ELR (cell line): ENCODE data around the gene UBQLN4.
"Not testable (repeated sequence)": the region's sequence is repeated elsewhere in the genome, so short reads cannot be mapped to it uniquely, and the experiment has no call there.

Experiments used
- DNase-seq: peaks from one replicate; pipeline ENCODE4 v3.0.0-alpha.2; 2015; ENCODE audit warnings: low read depth

UBQLN4 gene

GRCh38 chr1:156060937-156061636 lies 7.5 kb upstream of the UBQLN4 start, which contains the start of gene RAB25:
Gene RAB25, plus strand, starts transcription at chr1:156061160. Its CDS starts 241 bp downstream, at chr1:156061401.
- DNase-seq = no peak

GRCh38 chr1:156056326-156056849 lies 2.8 kb upstream of the UBQLN4 start:
- no peak for DNase-seq

GRCh38 chr1:156055281-156056048 lies 1.9 kb upstream of the UBQLN4 start:
- peak; percentile 21 for DNase-seq

- peak; percentile 99 for DNase-seq
Observed at GRCh38 chr1:156054500-156055280, 1.1 kb upstream of the UBQLN4 start, which contains the start of gene LAMTOR2. Gene LAMTOR2, plus strand, starts transcription at chr1:156054782. Its CDS starts 108 bp downstream, at chr1:156054890.

- DNase-seq = peak; percentile 81
Observed at GRCh38 chr1:156052862-156053767, 483 bp downstream of the UBQLN4 start.

GRCh38 chr1:156051011-156051725 lies 2.4 kb downstream of the UBQLN4 start:
- DNase-seq = no peak

GRCh38 chr1:156050376-156050775 lies 3.2 kb downstream of the UBQLN4 start:
- DNase-seq = no peak

GRCh38 chr1:156048663-156049258 lies 4.8 kb downstream of the UBQLN4 start:
- DNase-seq = no peak

- no peak for DNase-seq
Observed at GRCh38 chr1:156045076-156045475, 8.5 kb downstream of the UBQLN4 start.

- DNase-seq = no peak
Observed at GRCh38 chr1:156042828-156043227, 10.8 kb downstream of the UBQLN4 start.

GRCh38 chr1:156034991-156035390 lies 18.6 kb downstream of the UBQLN4 start:
- DNase-seq = not testable (repeated sequence)

GRCh38 chr1:156033011-156033410 lies 20.6 kb downstream of the UBQLN4 start:
- no peak for DNase-seq

- no peak for DNase-seq
Observed at GRCh38 chr1:156026588-156026987, 27.0 kb downstream of the UBQLN4 start.

GRCh38 chr1:156025876-156026275 lies 27.7 kb downstream of the UBQLN4 start:
- peak; percentile 62 for DNase-seq

GRCh38 chr1:156024801-156025200 lies 28.8 kb downstream of the UBQLN4 start:
- DNase-seq = no peak

- DNase-seq = no peak
Observed at GRCh38 chr1:156021954-156022353, 31.6 kb downstream of the UBQLN4 start.

GRCh38 chr1:156021093-156021428 lies 32.5 kb downstream of the UBQLN4 start:
- DNase-seq = no peak

GRCh38 chr1:156020293-156021092 lies 33.1 kb downstream of the UBQLN4 start, which contains the start of gene SSR2:
Gene SSR2, minus strand, starts transcription at chr1:156020951. Its CDS starts 784 bp downstream, at chr1:156020167.
- peak; percentile 96 for DNase-seq

GRCh38 chr1:156019946-156020292 lies 33.7 kb downstream of the UBQLN4 start:
- no peak for DNase-seq
